Measurements from ENCODE around the gene CSF3R.

GRCh38 chr1:36482724-36483388 lies at the start of gene CSF3R:
- TF ChIP-seq POLR2A (IDR thresholded peaks at IDR 0.05; ENCODE audit: low read depth, low read length) = no peak
- no peak for TF ChIP-seq CTCF (IDR thresholded peaks at IDR 0.05; ENCODE audit: extremely low read depth in 1 of 2, insufficient read depth in 1 of 2, low read depth in 1 of 2, low read length in 2 of 2)
- TF ChIP-seq JUN (IDR thresholded peaks at IDR 0.05; ENCODE audit: borderline replicate concordance, insufficient read depth, insufficient read length, low read depth) = no peak
- TF ChIP-seq EZH2 (IDR thresholded peaks at IDR 0.05; ENCODE audit: borderline replicate concordance, low read depth, low read length, severe bottlenecking) = no peak
- TF ChIP-seq MAX (IDR thresholded peaks at IDR 0.05; ENCODE audit: insufficient read depth, insufficient read length) = no peak
- no peak for TF ChIP-seq POLR2AphosphoS5 (IDR thresholded peaks at IDR 0.05; ENCODE audit: insufficient read depth, low read depth, low read length)

Measured in endothelial cell of umbilical vein (primary cell).